Measurements from ENCODE around the gene KAT7. TPM values are rescaled to one million over a fixed set of nuclear protein-coding genes. Genes with fewer than 3 reads are reported as not detected.

Gene KAT7
- total RNA-seq = 28.6 and 29.3 TPM in 2 replicates

GRCh38 chr17:49788478-49789242, at the start of gene KAT7:
Gene KAT7 (plus strand): TSS chr17:49788681. CDS start chr17:49788835, 154 bp downstream.

GRCh38 chr17:49763735-49764558, 24.5 kb upstream of the KAT7 start, which contains the start of gene FAM117A:
Gene FAM117A (minus strand): TSS chr17:49764131. CDS start chr17:49764087, 44 bp downstream.

GRCh38 chr17:49848019-49848473, 59.6 kb downstream of the KAT7 start, which contains the start of gene TAC4:
Gene TAC4 (minus strand): TSS chr17:49848069. CDS start chr17:49848017, 52 bp downstream.

Other genes starting within 250 kb of the KAT7 start
- 0.38 and 2.0 TPM in 2 replicates for gene NXPH3, start 212.8 kb upstream of the KAT7 start, total RNA-seq
- gene SPOP, start 110.6 kb upstream of the KAT7 start, total RNA-seq = 68.8 and 83.8 TPM in 2 replicates
- gene SLC35B1, start 80.7 kb upstream of the KAT7 start, total RNA-seq = 42.0 and 72.5 TPM in 2 replicates
- 0.96 and 3.4 TPM in 2 replicates for gene FAM117A, start 24.6 kb upstream of the KAT7 start, total RNA-seq
- gene TAC4, start 59.4 kb downstream of the KAT7 start, total RNA-seq = not detected in 2 replicates
- gene DLX4, start 180.5 kb downstream of the KAT7 start, total RNA-seq = not detected in 2 replicates
- gene DLX3, start 206.5 kb downstream of the KAT7 start, total RNA-seq = 0.19 TPM in 1 of 2 replicates, not detected in the other